GM12892 (cell line): ENCODE data around the gene KRTAP20-3.

ENCODE experiments used
- DNase-seq: peaks from one replicate; pipeline ENCODE4 v3.0.0; 2011; ENCODE audit not compliant: insufficient read length
- FAIRE-seq: peaks from 2 replicates; lab custom pipeline; 2011; peaks lifted over from hg19 to GRCh38; lab: Jason Lieb, UNC
- POLR2A ChIP-seq: IDR thresholded peaks from 2 replicates; pipeline ENCODE4 v1.6.1; 2011; ENCODE audit warnings: low read depth, low read length, control low read depth
- POLR2AphosphoS5 ChIP-seq: IDR thresholded peaks from 2 replicates; pipeline ENCODE4 v1.6.1; 2011; ENCODE audit warnings: low read depth, low read length, control low read depth
- TAF1 ChIP-seq: IDR thresholded peaks from 2 replicates; pipeline ENCODE4 v1.6.1; 2011; ENCODE audit warnings: low read depth, mild to moderate bottlenecking, control low read depth, low read length, borderline replicate concordance

KRTAP20-3 gene

GRCh38 chr21:30680586-30680985 is 37.9 kb downstream of the KRTAP20-3 start:
- DNase-seq (no peak), FAIRE-seq (no peak)
- TF ChIP-seq POLR2AphosphoS5 (no peak), TAF1 (no peak), POLR2A (no peak)

GRCh38 chr21:30684506-30684905 is 41.8 kb downstream of the KRTAP20-3 start:
- DNase-seq (no peak), FAIRE-seq (no peak)
- TF ChIP-seq TAF1: no peak
- TF ChIP-seq POLR2A: no peak
- TF ChIP-seq POLR2AphosphoS5: no peak

DNA sequence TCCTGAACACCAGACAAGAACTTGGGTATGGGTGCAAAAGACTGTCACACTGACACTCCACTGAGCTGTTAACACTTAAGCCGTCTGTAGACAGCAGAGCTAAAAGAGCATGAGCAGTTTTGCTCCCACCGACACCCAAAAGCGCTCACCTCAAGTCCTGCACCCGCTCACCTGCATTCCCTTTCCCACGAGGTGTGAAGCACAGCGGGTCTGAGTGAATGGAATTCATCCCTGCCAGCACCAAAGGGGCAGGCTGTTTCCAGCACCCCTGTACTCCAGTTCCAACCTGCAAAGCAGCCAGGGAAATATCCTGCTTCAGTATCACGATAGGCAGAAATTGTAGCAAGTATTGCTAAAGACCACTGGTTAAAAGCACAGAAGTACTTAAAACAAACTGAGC is 47.2 kb downstream of the KRTAP20-3 start:
- no peak for DNase-seq
- FAIRE-seq: no peak
- TF ChIP-seq POLR2A (no peak), TAF1 (no peak), POLR2AphosphoS5 (no peak)
